Calu3 (cell line): ENCODE data around the gene GSTO1. TPM values are rescaled to one million over a fixed set of nuclear protein-coding genes. Genes with fewer than 3 reads are reported as not detected.

Source experiments
- Bru-seq: library from RNA; stranded (reverse); fragments of 400-500 nt; gene quantifications from one replicate; lab custom pipeline; 2021; lab: Mats Ljungman, UMichigan
- BruChase-seq, 2 experiments: library from RNA; stranded (reverse); fragments of 400-500 nt; gene quantifications; one replicate each; lab custom pipeline; 2021; lab: Mats Ljungman, UMichigan
- BruUV-seq: library from RNA; stranded (reverse); fragments of 400-500 nt; replicated peaks from 2 replicates; lab custom pipeline; 2021; lab: Mats Ljungman, UMichigan
- CTCF ChIA-PET: fragments of 300-600 bp; sonication (Branson Sonifier 250); formaldehyde crosslinking; loops from one replicate; lab custom pipeline; 2022; ENCODE audit warnings: antibody characterized with exemption; lab: Charles Lee
- DNase-seq: peaks from one replicate; pipeline ENCODE4 v3.0.0; 2022
- H3K27ac Mint-ChIP-seq: one replicate; pipeline ENCODE4 v1.8.0; 2022; ENCODE audit warnings: mixed read lengths; ENCODE audit not compliant: unreplicated experiment
- H3K27me3 Mint-ChIP-seq: one replicate; pipeline ENCODE4 v1.8.0; 2022; ENCODE audit warnings: mixed read lengths; ENCODE audit not compliant: unreplicated experiment
- H3K36me3 Mint-ChIP-seq: one replicate; pipeline ENCODE4 v1.8.0; 2022; ENCODE audit warnings: mild to moderate bottlenecking, moderate library complexity, mixed read lengths; ENCODE audit not compliant: insufficient read depth, unreplicated experiment
- H3K4me1 Mint-ChIP-seq: one replicate; pipeline ENCODE4 v1.8.0; 2022; ENCODE audit warnings: mild to moderate bottlenecking, low read depth, mixed read lengths; ENCODE audit not compliant: unreplicated experiment
- H3K4me3 Mint-ChIP-seq: one replicate; pipeline ENCODE4 v1.8.0; 2022; ENCODE audit warnings: mild to moderate bottlenecking, low read depth, moderate library complexity, mixed read lengths; ENCODE audit not compliant: unreplicated experiment
- H3K9me3 Mint-ChIP-seq: one replicate; pipeline ENCODE4 v1.8.0; 2022; ENCODE audit warnings: low read depth, mixed read lengths; ENCODE audit not compliant: unreplicated experiment
- intact Hi-C: fragments of 100-400 bp; cut with micrococcal nuclease; formaldehyde crosslinking; loops from one replicate; pipeline ENCODE4 v1.10.0; 2022; ENCODE audit not compliant: unreplicated experiment
- long read RNA-seq: library from polyadenylated mRNA; stranded (forward); transcript quantifications from one replicate; pipeline ENCODE4 v2.0.0, GENCODE V29; 2022
- total RNA-seq: library from RNA; stranded (reverse); gene quantifications from 2 replicates; pipeline ENCODE4 v1.2.3, GENCODE V29; 2022
- TF ChIP-seq, protein P1 (sequence below): fragments of 200-600 bp; IDR thresholded peaks from one replicate; pipeline ENCODE4 v1.8.0; 2022; ENCODE audit warnings: antibody characterized with exemption; ENCODE audit not compliant: unreplicated experiment

GSTO1 gene
- total RNA-seq (59.2 and 61.5 TPM in 2 replicates), Bru-seq, nascent RNA (percentile 78 among the genes with signal in this experiment), BruChase-seq, experiment 1, labeled RNA remaining after a 6-hour chase (percentile 69 among the genes with signal in this experiment), BruChase-seq, experiment 2, labeled RNA remaining after a 2-hour chase (percentile 61 among the genes with signal in this experiment)
- long read RNA-seq, transcript GSTO1-202 (6 exons, 972 nt): major isoform, 107 of 121 reads
- long read RNA-seq, partial matches to known transcripts: 7 of 121 reads
- long read RNA-seq, other reads (novel, unspliced or antisense): 2 of 121 reads

DNA sequence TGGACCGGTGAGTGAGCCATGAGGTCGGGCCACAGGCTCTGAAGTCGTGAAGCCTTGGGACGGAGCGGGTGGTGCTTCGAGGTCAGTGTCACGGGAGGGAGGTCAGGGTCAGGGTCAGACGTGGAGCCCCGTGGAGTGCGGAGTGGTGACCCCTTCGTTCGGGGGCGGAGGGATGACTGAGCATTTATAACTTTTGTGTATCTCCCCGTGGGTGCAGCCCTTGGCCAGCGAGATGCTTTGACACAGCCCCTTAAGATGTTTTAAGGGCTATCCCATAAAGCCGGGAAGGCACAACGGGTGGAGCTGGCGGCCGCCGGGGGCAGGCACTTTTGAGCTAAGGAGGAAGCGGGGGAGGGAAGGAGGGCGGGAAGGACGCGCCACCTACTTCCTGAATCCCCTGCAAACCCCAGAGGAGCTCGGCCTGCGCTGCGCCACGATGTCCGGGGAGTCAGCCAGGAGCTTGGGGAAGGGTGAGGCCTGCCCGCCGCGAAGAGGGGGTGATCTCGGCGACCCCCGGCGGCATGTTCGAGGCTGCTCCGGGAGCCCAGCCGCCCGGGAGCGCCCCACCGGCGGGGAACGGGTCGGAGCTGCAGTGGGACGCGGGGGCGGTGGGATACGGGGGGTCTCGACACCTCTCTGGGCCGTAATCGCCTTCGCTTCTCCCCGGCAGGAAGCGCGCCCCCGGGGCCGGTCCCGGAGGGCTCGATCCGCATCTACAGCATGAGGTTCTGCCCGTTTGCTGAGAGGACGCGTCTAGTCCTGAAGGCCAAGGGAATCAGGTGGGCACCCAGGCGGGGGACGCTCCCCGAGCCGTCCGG, at the start of gene GSTO1:
Gene GSTO1, plus strand, starts transcription at position 400 of the 818 bp plus-strand sequence. Its CDS starts 37 bp downstream, at position 437.
- TF ChIP-seq, protein P1, sequence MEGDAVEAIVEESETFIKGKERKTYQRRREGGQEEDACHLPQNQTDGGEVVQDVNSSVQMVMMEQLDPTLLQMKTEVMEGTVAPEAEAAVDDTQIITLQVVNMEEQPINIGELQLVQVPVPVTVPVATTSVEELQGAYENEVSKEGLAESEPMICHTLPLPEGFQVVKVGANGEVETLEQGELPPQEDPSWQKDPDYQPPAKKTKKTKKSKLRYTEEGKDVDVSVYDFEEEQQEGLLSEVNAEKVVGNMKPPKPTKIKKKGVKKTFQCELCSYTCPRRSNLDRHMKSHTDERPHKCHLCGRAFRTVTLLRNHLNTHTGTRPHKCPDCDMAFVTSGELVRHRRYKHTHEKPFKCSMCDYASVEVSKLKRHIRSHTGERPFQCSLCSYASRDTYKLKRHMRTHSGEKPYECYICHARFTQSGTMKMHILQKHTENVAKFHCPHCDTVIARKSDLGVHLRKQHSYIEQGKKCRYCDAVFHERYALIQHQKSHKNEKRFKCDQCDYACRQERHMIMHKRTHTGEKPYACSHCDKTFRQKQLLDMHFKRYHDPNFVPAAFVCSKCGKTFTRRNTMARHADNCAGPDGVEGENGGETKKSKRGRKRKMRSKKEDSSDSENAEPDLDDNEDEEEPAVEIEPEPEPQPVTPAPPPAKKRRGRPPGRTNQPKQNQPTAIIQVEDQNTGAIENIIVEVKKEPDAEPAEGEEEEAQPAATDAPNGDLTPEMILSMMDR: no peak
- peak; percentile 56 for DNase-seq
- Mint-ChIP-seq H3K36me3 (peaks cover 37% of the 10 kb centered on the region), H3K27me3 (no peaks in the 10 kb centered on the region), H3K9me3 (no peaks in the 10 kb centered on the region), H3K4me1 (peaks cover 19% of the 10 kb centered on the region), H3K4me3 (peak within 1 kb of the TSS; percentile 84), H3K27ac (peak within 1 kb of the TSS; percentile 56)
- no TSS peak for BruUV-seq
- CTCF ChIA-PET: interaction anchor here (0.6 to 1.5 kb wide), 5 partner anchors 9 to 361 kb away, joined by 3 to 6 read pairs (median 4); partner anchors contain the start of gene GSTO2
- intact Hi-C loops: no loop called here

DNA sequence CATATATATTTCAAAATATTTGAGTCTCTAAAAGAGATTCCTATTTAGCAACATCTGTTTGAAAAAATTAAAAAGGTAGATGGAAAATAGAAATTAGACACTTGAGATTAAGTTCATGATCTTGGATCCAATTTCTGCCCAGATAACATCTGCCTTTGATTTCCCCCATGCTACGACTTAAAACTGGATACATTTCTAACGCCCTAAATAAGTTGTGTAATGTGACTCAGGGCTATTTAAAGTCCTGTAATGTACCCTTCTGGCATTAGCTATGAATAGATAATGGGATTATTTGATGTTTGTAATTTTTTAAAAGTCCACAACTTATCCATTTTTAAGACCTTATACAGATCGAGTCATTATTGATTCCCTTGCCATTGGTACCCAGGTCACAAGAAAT, 46.0 kb upstream of the GSTO1 start:
- no peaks in the 10 kb centered on the region for H3K4me1 Mint-ChIP-seq
- CTCF ChIA-PET: no interaction called here
- BruUV-seq: no TSS peak
- H3K9me3 Mint-ChIP-seq: no peaks in the 10 kb centered on the region
- intact Hi-C loops: loop anchor here (1.0 to 5.0 kb wide), 3 partner anchors 11 to 163 kb away; partner anchors contain the start of gene SFR1
- TF ChIP-seq, protein P1: no peak
- no peaks in the 10 kb centered on the region for H3K36me3 Mint-ChIP-seq
- no peak overlapping the region for H3K4me3 Mint-ChIP-seq
- no peak for DNase-seq
- no peaks in the 10 kb centered on the region for H3K27me3 Mint-ChIP-seq
- no peak overlapping the region for H3K27ac Mint-ChIP-seq

DNA sequence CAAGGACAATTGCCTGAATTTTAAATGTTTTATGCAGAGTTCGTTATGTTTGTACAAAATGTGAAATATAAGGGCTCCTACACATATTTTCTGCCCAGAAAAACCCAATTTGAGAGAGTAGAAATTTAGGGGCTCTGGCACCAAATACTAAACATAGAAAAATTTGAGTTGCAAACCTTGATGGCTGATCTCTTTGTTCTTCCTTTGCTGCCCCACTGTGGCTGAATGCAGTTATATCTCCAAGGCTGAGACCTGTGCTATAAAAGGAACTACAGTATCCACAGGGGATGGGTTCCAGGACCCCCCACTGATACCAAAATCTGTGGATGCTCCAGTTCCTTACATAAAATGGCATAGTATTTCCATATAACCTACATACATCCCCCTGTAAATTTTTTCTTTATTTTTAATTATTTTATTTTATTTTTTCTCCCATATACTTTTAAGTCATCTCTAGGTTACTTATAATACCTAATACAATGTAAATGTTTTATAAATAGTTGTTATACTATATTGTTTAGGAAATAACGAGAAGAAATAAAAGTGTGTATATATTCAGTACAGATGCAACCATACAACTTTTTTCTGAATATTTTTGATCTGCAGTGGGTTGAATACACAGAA, 45.0 kb upstream of the GSTO1 start:
- no peaks in the 10 kb centered on the region for H3K36me3 Mint-ChIP-seq
- no peak overlapping the region for H3K27ac Mint-ChIP-seq
- DNase-seq: peak; percentile 32
- intact Hi-C loops: loop anchor here (1.0 to 5.0 kb wide), 4 partner anchors 12 to 322 kb away; partner anchors contain the start of gene SFR1
- no peaks in the 10 kb centered on the region for H3K9me3 Mint-ChIP-seq
- no TSS peak for BruUV-seq
- no peaks in the 10 kb centered on the region for H3K27me3 Mint-ChIP-seq
- no peak overlapping the region for H3K4me3 Mint-ChIP-seq
- CTCF ChIA-PET: interaction anchor here (0.6 to 0.9 kb wide), 3 partner anchors 10 to 57 kb away, joined by 3 to 7 read pairs (median 3); no protein-coding TSS in a partner anchor
- H3K4me1 Mint-ChIP-seq: no peaks in the 10 kb centered on the region
- TF ChIP-seq, protein P1: peak; percentile 26

DNA sequence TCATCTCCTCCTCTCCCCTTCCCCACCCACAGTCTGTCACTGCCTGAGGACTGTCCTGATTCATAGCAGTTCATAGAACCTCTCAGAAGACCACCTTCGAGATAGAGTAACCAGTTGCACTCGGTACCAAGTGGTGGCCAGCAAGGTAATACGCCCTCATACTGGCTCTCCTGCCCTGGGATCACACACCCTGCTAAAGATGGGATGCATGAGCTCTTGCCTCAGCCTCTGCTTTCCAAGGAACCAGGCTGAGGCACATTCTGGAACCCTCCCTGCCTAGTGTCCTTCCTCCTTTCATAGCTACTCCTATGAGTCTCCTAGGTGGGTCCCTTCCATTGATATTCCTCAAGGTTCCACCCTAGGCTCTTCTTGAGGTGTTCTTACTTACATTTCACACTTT, 38.1 kb upstream of the GSTO1 start:
- TF ChIP-seq, protein P1: no peak
- CTCF ChIA-PET: no interaction called here
- no TSS peak for BruUV-seq
- intact Hi-C loops: no loop called here
- Mint-ChIP-seq H3K4me1 (no peaks in the 10 kb centered on the region), H3K36me3 (no peaks in the 10 kb centered on the region), H3K9me3 (no peaks in the 10 kb centered on the region), H3K27me3 (no peaks in the 10 kb centered on the region), H3K4me3 (no peak overlapping the region), H3K27ac (no peak overlapping the region)
- DNase-seq: no peak
